ENCODE data around the gene BPTF. TPM values are rescaled to one million over a fixed set of nuclear protein-coding genes. Genes with fewer than 3 reads are reported as not detected.

The BPTF gene
- total and polyA plus RNA-seq, 2 of the 8 experiments (the other 6 are each of a cell fraction or from before 2014, with no cell fraction given): 107 to 228 TPM

GRCh38 chr17:67950945-67951344 is 125.6 kb downstream of the BPTF start:
- ChIA-PET POLR2A (ENCODE audit: partially characterized antibody) (interaction anchor here (1.0 kb wide), 1 partner anchor 9 kb away, joined by 3 read pairs; no protein-coding TSS in a partner anchor), CTCF (ENCODE audit: partially characterized antibody) (interaction anchor here (1.1 kb wide), 1 partner anchor 9 kb away, joined by 6 read pairs; no protein-coding TSS in a partner anchor)
- no peaks in the 10 kb centered on the region; the same call in 1 of the 2 replicates for H3K79me1 ChIP-seq (ENCODE audit: low read depth, low read length)
- H3K56ac ChIP-seq (replicated peaks; ENCODE audit: insufficient read length, low read depth, low read length): no peak overlapping the region
- no peak overlapping the region for H2BK120ac ChIP-seq (replicated peaks; ENCODE audit: low read depth, low read length)
- no peak overlapping the region for H2BK5ac ChIP-seq (ENCODE audit: low read depth, low read length)
- H3K4ac ChIP-seq (replicated peaks; ENCODE audit: insufficient read length, low read depth, low read length): no peak overlapping the region
- H3K27me3 ChIP-seq (replicated peaks in 1 of 4; ENCODE audit: control insufficient read depth in 3 of 4, extremely low read depth in 1 of 4, insufficient read depth in 3 of 4, low read length in 3 of 4): no peaks in the 10 kb centered on the region
- 77% methylated on average over 2 of the region's 2 CpGs; no CpG with 5 or more reads in 1 of the 2 experiments for WGBS, 2 experiments (ENCODE audit: extremely low coverage in 1 of 2, insufficient coverage in 1 of 2, insufficient read length in 1 of 2, insufficient replicate concordance in 2 of 2, low coverage in 1 of 2, low lambda C conversion rate in 2 of 2, missing lambda C conversion rate in 1 of 2)
- H3K18ac ChIP-seq (ENCODE audit: extremely low read depth, low read length): no peak overlapping the region
- no peak overlapping the region for H3K4me2 ChIP-seq (ENCODE audit: insufficient read depth in 1 of 2, low read depth in 2 of 2, low read length in 2 of 2)
- no peak overlapping the region for H2AK5ac ChIP-seq (ENCODE audit: low read depth, low read length)
- H3K79me2 ChIP-seq (ENCODE audit: control insufficient read depth in 1 of 2, insufficient read depth in 2 of 2, low read length in 2 of 2): no peaks in the 10 kb centered on the region
- H2AFZ ChIP-seq (ENCODE audit: low read length): no peak overlapping the region
- FAIRE-seq: no peak
- H2BK20ac ChIP-seq (ENCODE audit: low read length): no peak overlapping the region
- TF ChIP-seq MAX (IDR thresholded peaks at IDR 0.05) (no peak), RXRA (IDR thresholded peaks at IDR 0.05; ENCODE audit: insufficient read depth, low read depth, low read length) (no peak), FOSL1 (IDR thresholded peaks at IDR 0.05; ENCODE audit: insufficient read depth, low read depth, low read length) (no peak), TBP (IDR thresholded peaks at IDR 0.05; ENCODE audit: low read depth, low read length) (no peak), BRCA1 (IDR thresholded peaks at IDR 0.05; ENCODE audit: low read depth, low read length) (no peak), RFX5 (IDR thresholded peaks at IDR 0.05; ENCODE audit: borderline replicate concordance, low read depth, low read length) (no peak), YY1 (IDR thresholded peaks at IDR 0.05; ENCODE audit: low read depth, low read length) (no peak), CREB1 (IDR thresholded peaks at IDR 0.05) (no peak), BACH1 (IDR thresholded peaks at IDR 0.05; ENCODE audit: low read length) (no peak), EP300 (IDR thresholded peaks at IDR 0.05; ENCODE audit: borderline replicate concordance in 1 of 2, low read depth in 2 of 2, low read length in 2 of 2) (no peak), KDM1A (IDR thresholded peaks at IDR 0.05; ENCODE audit: borderline replicate concordance, low read length) (no peak), JUND (IDR thresholded peaks at IDR 0.05; ENCODE audit: low read length) (no peak), ZNF274 (IDR thresholded peaks at IDR 0.05; ENCODE audit: borderline replicate concordance, extremely low read depth, low read length) (no peak), TEAD4 (IDR thresholded peaks at IDR 0.05; ENCODE audit: low read depth, low read length) (no peak)
- no peak overlapping the region for H3K23ac ChIP-seq (ENCODE audit: insufficient read length)
- H2BK12ac ChIP-seq (ENCODE audit: low read depth, low read length): no peak overlapping the region
- H3K4me1 ChIP-seq (replicated peaks in 1 of 4; ENCODE audit: control insufficient read depth in 3 of 4, insufficient read depth in 4 of 4, low read length in 3 of 4): no peaks in the 10 kb centered on the region
- H4K20me1 ChIP-seq (replicated peaks in 1 of 2; ENCODE audit: control insufficient read depth in 1 of 2, insufficient read depth in 2 of 2, low read length in 2 of 2): peaks cover 0 to 3% of the 10 kb centered on the region in 2 experiments
- no peaks in the 10 kb centered on the region for H3K9me3 ChIP-seq (ENCODE audit: insufficient read depth in 2 of 2, low read depth in 1 of 2, low read length in 1 of 2)
- H4K91ac ChIP-seq (replicated peaks; ENCODE audit: insufficient read length, low read length): no peak overlapping the region
- H3K9ac ChIP-seq (replicated peaks in 1 of 4; ENCODE audit: extremely low read depth in 1 of 4, low read depth in 3 of 4, low read length in 3 of 4): no peak overlapping the region
- DNase-seq (ENCODE audit: low read depth in 1 of 2, low spot score in 2 of 2): no peak
- H3K36me3 ChIP-seq (ENCODE audit: control insufficient read depth in 2 of 4, insufficient read depth in 4 of 4, low read length in 3 of 4): peaks cover 24 to 69% (median 52%) of the 10 kb centered on the region in 4 experiments
- H4K5ac ChIP-seq (ENCODE audit: insufficient read length, low read depth, low read length): no peak overlapping the region
- no peaks in the 10 kb centered on the region for H3K23me2 ChIP-seq (ENCODE audit: low read depth, low read length)
- no peak overlapping the region for H3K14ac ChIP-seq (ENCODE audit: insufficient read length)
- H3K27ac ChIP-seq (ENCODE audit: low read depth, low read length): no peak overlapping the region
- H4K8ac ChIP-seq (ENCODE audit: extremely low read depth, insufficient read depth, low read length): no peak overlapping the region
- H2BK15ac ChIP-seq (ENCODE audit: low read length): no peak overlapping the region
- no peak overlapping the region for H3K4me3 ChIP-seq (ENCODE audit: extremely low read depth in 1 of 4, insufficient read depth in 2 of 4, low read depth in 3 of 4, low read length in 4 of 4)
